Measurements from ENCODE around the gene SIRT4. TPM values are rescaled to one million over a fixed set of nuclear protein-coding genes. Genes with fewer than 3 reads are reported as not detected.

The SIRT4 gene
- total and polyA plus RNA-seq, 2 of the 4 experiments (the other 2 are of a cell fraction): 0.87 to 2.0 TPM

GRCh38 chr12:120267736-120268135 lies 34.4 kb upstream of the SIRT4 start:
- WGBS, 2 experiments (ENCODE audit: extremely low coverage in 2 of 2, insufficient read length in 1 of 2): 75% methylated on average over 2 of the region's 4 CpGs; no CpG with 5 or more reads in 1 of the 2 experiments
- ATAC-seq (ENCODE audit: low read depth) (no peak), DNase-seq (no peak)
- TF ChIP-seq CHD1 (IDR thresholded peaks at IDR 0.05; ENCODE audit: low read depth, low read length) (no peak), FOS (IDR thresholded peaks at IDR 0.05; ENCODE audit: low read depth, low read length) (no peak), NFE2L2 (IDR thresholded peaks at IDR 0.05; ENCODE audit: low read depth, low read length) (no peak), RFX5 (IDR thresholded peaks at IDR 0.05; ENCODE audit: low read depth, low read length) (no peak), MAFK (IDR thresholded peaks at IDR 0.05; ENCODE audit: low read depth, low read length) (no peak), POLR2A (IDR thresholded peaks at IDR 0.05; ENCODE audit: low read depth, low read length) (no peak), BHLHE40 (IDR thresholded peaks at IDR 0.05; ENCODE audit: low read depth, low read length) (no peak), USF2 (IDR thresholded peaks at IDR 0.05; ENCODE audit: low read depth, low read length) (no peak)
- H3K27ac ChIP-seq (ENCODE audit: insufficient read depth, low read length): no peak overlapping the region
- H4K91ac ChIP-seq (ENCODE audit: insufficient read depth, low read depth, low read length): no peak overlapping the region
- intact Hi-C loops (cut with micrococcal nuclease) (no loop called here), dilution Hi-C loops (cut with HindIII; ENCODE audit: low sequenced_read_pairs, unreplicated experiment) (no loop called here), in situ Hi-C loops (cut with MboI; ENCODE audit: low sequenced_read_pairs) (no loop called here)
- H3K79me1 ChIP-seq (ENCODE audit: low read depth in 1 of 2, low read length in 2 of 2): peaks cover 2 to 17% of the 10 kb centered on the region in 2 experiments; a peak in 2 of 4 replicates
- H3K56ac ChIP-seq (ENCODE audit: extremely low read depth, insufficient read depth, low read length): no peak overlapping the region
- ChIA-PET POLR2A (ENCODE audit: unreplicated experiment) (interaction anchor here (0.6 to 1.5 kb wide), 3 partner anchors 23 to 66 kb away, joined by 3 to 10 read pairs (median 7); no protein-coding TSS in a partner anchor), CTCF (interaction anchor here (7.2 kb wide), 1 partner anchor 40 kb away, joined by 116 read pairs; no protein-coding TSS in a partner anchor)
- no peak overlapping the region for H4K8ac ChIP-seq (ENCODE audit: low read depth in 2 of 2, low read length in 2 of 2)
- no peak overlapping the region for H2BK5ac ChIP-seq (ENCODE audit: low read depth, low read length, poor library complexity, severe bottlenecking)
- BruUV-seq (replicated peaks): no TSS peak
- no peak overlapping the region for H2AK5ac ChIP-seq (ENCODE audit: low read depth, low read length)
- peaks cover 20% of the 10 kb centered on the region for H4K20me1 ChIP-seq (ENCODE audit: insufficient read depth, low read length)
- H3K14ac ChIP-seq (replicated peaks; ENCODE audit: low read depth, low read length): no peak overlapping the region
- no peak overlapping the region for H2BK20ac ChIP-seq (ENCODE audit: low read depth, low read length)
- no peak overlapping the region for H2AK9ac ChIP-seq (replicated peaks; ENCODE audit: low read depth, low read length, poor library complexity)
- no peak overlapping the region for H4K5ac ChIP-seq (ENCODE audit: low read depth, low read length)
- no peak overlapping the region for H3K18ac ChIP-seq (ENCODE audit: low read depth, low read length)
- peaks cover 9% of the 10 kb centered on the region for H3K4me1 ChIP-seq (ENCODE audit: control insufficient read depth, insufficient read depth, low read length)
- no peak overlapping the region for H2AFZ ChIP-seq (replicated peaks; ENCODE audit: low read length, poor library complexity)
- H3K36me3 ChIP-seq (ENCODE audit: control insufficient read depth, insufficient read depth, low read length): peaks cover 4% of the 10 kb centered on the region; the same call in 1 of the 2 replicates
- H3K4ac ChIP-seq (ENCODE audit: low read depth, low read length): no peak overlapping the region
- no peaks in the 10 kb centered on the region for H3K9me3 ChIP-seq (ENCODE audit: control insufficient read depth, insufficient read depth, low read length)
- H2BK15ac ChIP-seq (ENCODE audit: low read depth, low read length): no peak overlapping the region
- no peak overlapping the region for H2BK120ac ChIP-seq (ENCODE audit: low read depth, low read length)
- no peak overlapping the region for H3K9ac ChIP-seq (ENCODE audit: low read depth, low read length)
- H3K27me3 ChIP-seq (ENCODE audit: control insufficient read depth, insufficient read depth, low read length): no peaks in the 10 kb centered on the region
- H3K4me3 ChIP-seq (ENCODE audit: insufficient read depth, low read depth, low read length): no peak overlapping the region
- H3K4me2 ChIP-seq (ENCODE audit: low read depth, low read length): no peak overlapping the region
- H3K9me1 ChIP-seq (ENCODE audit: insufficient read depth, low read length): peaks cover 6% of the 10 kb centered on the region
- H3K23ac ChIP-seq (ENCODE audit: low read depth, low read length): no peak overlapping the region
